ENCODE measurements around the gene ZNF384.
A peak's percentile ranks its signal among the peaks of the same experiment; 100 is the strongest.

The ZNF384 gene

GRCh38 chr12:6698352-6699046 is 9.3 kb upstream of the ZNF384 start:
- no peak for DNase-seq

DNA sequence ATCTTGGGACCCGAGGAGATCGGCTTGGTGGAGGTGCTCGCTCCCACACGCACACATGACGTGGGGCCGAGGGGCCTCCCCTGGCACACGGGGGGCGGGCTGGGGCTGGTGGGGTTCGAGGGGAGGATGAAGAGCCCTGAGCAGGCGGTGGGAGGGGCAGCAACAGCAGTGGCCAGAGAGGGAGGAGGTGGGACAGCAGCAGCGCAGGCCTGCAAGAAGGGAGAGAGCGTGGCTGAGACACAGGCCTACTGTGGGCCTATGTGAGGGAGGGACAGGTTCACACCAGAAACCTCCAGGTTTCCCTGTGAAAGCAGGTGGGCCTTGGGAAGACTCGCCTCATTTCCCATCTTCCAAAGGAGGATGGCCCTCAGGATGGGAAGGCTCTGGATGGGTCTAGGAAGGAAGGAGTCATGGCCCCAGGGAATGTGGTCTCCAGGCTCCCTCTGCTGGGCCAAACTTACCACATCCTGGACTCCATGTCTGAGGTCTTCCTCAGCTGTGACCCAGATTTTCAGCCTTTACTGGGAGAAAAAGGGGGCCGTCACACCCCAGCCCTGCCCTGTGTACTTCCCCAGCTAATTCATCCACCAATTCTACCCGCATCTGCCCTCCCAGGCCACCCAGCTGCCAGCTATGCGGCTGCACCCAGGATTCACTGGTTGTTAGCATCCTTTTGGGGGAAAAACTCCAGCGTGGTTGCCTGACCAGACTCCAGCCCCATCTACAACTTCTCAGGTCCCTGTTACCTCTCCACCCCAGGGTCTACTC is 8.6 kb upstream of the ZNF384 start:
- DNase-seq, result no peak

DNA sequence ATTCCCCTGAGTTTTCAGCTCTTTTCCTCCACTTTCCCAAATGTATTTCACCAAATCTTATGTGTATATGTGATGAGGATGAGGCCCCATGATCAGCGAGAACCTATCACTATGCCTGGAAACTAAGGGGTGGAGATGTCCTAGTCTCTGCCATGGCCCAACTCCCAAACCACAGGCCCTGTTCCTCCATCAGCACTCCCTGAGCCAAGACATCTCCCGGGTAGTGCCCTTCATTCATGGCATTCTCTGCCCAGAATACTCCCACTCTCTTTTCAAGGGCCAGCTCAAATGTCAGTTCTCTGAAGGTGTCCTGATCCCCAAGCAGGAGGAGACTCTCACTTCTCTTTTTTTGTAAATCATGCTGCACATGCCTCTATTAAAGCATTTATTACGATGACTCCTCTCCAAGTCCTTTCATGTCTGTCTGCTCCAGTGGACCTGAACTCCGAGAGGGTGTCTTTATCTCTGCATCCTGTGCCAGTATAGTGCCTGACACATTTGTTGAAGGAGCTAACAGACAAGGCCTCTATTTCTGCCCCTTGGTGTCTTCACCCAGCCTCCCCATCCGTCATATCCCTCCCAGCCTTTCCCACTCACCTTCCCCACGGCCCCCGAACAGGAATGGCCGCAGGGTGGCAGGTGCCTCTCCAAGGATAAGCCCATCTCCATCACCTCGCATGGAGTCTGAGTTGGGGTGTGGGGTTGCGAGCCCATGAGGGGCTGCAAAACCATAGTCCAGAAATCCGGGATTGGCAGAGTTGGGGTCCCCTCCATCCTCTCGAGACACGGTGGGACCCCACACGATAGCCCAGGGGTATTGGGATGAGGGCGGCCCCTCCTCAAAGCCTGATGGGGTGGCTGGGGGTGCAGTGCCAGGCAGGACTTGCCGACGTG is 7.8 kb upstream of the ZNF384 start:
- no peak for DNase-seq

GRCh38 chr12:6695313-6696045 is 6.3 kb upstream of the ZNF384 start:
- DNase-seq, result no peak

- no peak for DNase-seq
Observed at GRCh38 chr12:6694701-6695100, 5.5 kb upstream of the ZNF384 start.

DNA sequence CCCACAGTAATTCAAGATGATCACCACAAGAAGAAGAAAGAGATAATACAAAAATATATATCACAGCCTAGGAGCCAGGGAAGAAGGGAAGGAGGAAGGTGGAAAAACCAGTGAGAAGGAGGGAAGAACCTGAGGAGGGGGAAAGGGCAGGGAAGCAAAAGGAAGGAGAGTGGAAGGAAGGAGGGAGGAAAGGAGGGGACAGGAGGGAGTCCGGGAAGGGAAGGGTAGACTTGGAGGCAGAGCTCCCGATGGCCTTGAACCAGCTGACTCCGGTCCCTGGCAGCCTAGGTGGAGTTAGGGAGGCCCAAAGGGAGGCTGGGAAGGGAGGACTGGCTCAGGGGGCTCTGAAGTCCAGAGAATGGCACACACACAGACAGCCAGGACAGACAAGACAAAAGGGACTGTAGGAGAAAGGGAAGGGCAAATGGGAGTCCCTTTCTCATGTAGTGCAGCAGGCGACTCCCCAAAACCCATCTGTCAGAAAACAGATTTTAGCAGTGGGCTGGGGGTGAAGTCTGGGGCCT is 4.7 kb upstream of the ZNF384 start:
- no peak for DNase-seq

GRCh38 chr12:6692888-6693287 is 3.7 kb upstream of the ZNF384 start:
- DNase-seq, result no peak

- no peak for DNase-seq
Observed at GRCh38 chr12:6691473-6691872, 2.3 kb upstream of the ZNF384 start.

- DNase-seq, result no peak
Observed at GRCh38 chr12:6688543-6688998, 604 bp downstream of the ZNF384 start.

GRCh38 chr12:6685814-6686213 is 3.4 kb downstream of the ZNF384 start:
- DNase-seq, result no peak

- peak; percentile 58 for DNase-seq
Observed at GRCh38 chr12:6684609-6685008, 4.6 kb downstream of the ZNF384 start.

DNA sequence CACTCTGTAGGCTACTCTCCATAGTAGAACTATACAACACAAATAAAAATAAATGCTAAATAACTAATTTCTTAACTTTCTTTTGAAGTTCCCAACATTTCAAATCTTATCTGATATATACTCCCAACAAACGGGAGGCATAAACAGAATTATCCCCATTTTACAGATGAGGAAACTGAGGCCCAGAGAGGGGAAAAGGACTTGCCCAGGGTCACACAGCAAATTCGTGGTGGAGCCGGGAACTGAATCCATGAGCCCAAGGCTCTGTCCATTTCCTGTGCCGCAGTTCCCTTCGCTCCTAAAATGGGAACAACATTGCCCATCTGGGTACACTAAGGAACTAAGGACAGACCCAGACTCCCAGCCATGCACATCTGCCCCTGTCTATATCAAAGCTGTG is 12.2 kb downstream of the ZNF384 start:
- no peak for DNase-seq

- DNase-seq, result no peak
Observed at GRCh38 chr12:6672143-6672542, 17.0 kb downstream of the ZNF384 start.

- peak; percentile 7 for DNase-seq
Observed at GRCh38 chr12:6667559-6668210, 21.5 kb downstream of the ZNF384 start.

DNA sequence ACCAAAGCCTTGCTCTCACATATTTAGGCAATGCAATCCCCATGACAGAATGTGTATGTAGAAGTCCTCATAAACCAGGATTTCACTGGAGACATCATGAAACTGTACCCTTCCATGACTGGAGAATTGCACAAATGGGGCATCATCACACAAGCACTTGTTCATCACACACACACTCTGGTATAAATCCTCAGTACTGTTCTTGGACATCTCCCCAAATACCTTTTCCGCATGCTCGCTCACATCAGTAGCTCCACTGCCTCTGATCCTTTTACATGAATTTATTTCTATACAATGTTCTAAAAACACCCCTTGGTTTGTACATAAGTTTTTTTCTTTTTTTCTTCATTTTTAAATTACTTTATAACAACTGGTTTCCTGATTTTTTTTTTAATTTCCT is 23.0 kb downstream of the ZNF384 start:
- no peak for DNase-seq

DNA sequence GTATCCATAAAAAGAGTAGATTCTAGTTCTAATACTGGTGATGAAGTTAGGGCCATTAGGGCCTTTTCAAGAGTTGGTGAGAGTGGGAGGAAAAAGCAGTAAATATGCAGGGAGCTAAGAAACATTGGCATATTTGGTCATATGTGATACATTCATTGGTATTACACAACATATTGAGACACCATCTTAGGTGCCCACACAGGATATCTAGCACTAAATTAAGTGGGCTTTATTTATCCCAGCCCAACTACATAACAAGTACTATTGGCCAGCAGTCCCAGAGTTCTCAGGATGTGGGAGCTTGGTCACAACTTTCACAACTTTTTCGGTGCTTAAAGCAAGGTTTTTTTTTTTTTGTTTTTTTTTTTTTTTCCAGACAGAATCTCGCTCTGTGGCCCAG is 24.3 kb downstream of the ZNF384 start:
- DNase-seq, result no peak

- peak; percentile 98 for DNase-seq
Observed at GRCh38 chr12:6662906-6663742, 26.1 kb downstream of the ZNF384 start, which contains the start of gene ING4. Gene ING4, minus strand, starts transcription at chr12:6663119. Its CDS starts 18 bp downstream, at chr12:6663101.

- no peak for DNase-seq
Observed at GRCh38 chr12:6662602-6662905, 26.6 kb downstream of the ZNF384 start.

- DNase-seq, result no peak
Observed at GRCh38 chr12:6653987-6654386, 35.2 kb downstream of the ZNF384 start.

- no peak for DNase-seq
Observed at GRCh38 chr12:6653342-6653741, 35.8 kb downstream of the ZNF384 start.

GRCh38 chr12:6652391-6652790 is 36.8 kb downstream of the ZNF384 start:
- no peak for DNase-seq

Data from NCI-H1436 (cell line).